IPS-NIHi7 (cell line): Measurements from ENCODE around the gene ADSS1.
A peak's percentile ranks its signal among the peaks of the same experiment; 100 is the strongest.
"Not testable (repeated sequence)": the region's sequence is repeated elsewhere in the genome, so short reads cannot be mapped to it uniquely, and the experiment has no call there.

Experiments used
- DNase-seq: peaks from one replicate; pipeline ENCODE4 v3.0.0; 2012; ENCODE audit warnings: mixed read lengths; ENCODE audit errors: extremely low spot score

Gene ADSS1

GRCh38 chr14:104717137-104717536, 6.9 kb upstream of the ADSS1 start:
- no peak for DNase-seq

GRCh38 chr14:104717646-104718045, 6.4 kb upstream of the ADSS1 start:
- no peak for DNase-seq

- no peak for DNase-seq
Observed at GRCh38 chr14:104718147-104718546, 5.9 kb upstream of the ADSS1 start.

GRCh38 chr14:104718871-104719270, 5.2 kb upstream of the ADSS1 start:
- no peak for DNase-seq

GRCh38 chr14:104719343-104719742, 4.7 kb upstream of the ADSS1 start:
- DNase-seq = no peak

GRCh38 chr14:104721505-104722431, 2.3 kb upstream of the ADSS1 start:
- no peak for DNase-seq

- DNase-seq = peak; percentile 38
Observed at GRCh38 chr14:104722938-104723650, 935 bp upstream of the ADSS1 start.

- peak; percentile 48 for DNase-seq
Observed at GRCh38 chr14:104724407-104724980, 465 bp downstream of the ADSS1 start.

GRCh38 chr14:104724981-104725771, 1.1 kb downstream of the ADSS1 start:
- DNase-seq = peak; percentile 85

- no peak for DNase-seq
Observed at GRCh38 chr14:104725772-104726548, 1.9 kb downstream of the ADSS1 start.

GRCh38 chr14:104726600-104727451, 2.8 kb downstream of the ADSS1 start:
- DNase-seq = no peak

- DNase-seq = no peak
Observed at GRCh38 chr14:104728631-104729030, 4.6 kb downstream of the ADSS1 start.

GRCh38 chr14:104729176-104729834, 5.3 kb downstream of the ADSS1 start:
- DNase-seq = not testable (repeated sequence)

- no peak for DNase-seq
Observed at GRCh38 chr14:104729835-104730181, 5.8 kb downstream of the ADSS1 start.

- no peak for DNase-seq
Observed at GRCh38 chr14:104730487-104730886, 6.5 kb downstream of the ADSS1 start.

GRCh38 chr14:104731320-104732294, 7.6 kb downstream of the ADSS1 start:
- peak; percentile 82 for DNase-seq

- no peak for DNase-seq
Observed at GRCh38 chr14:104732355-104732804, 8.4 kb downstream of the ADSS1 start.
